ENCODE results near the gene IFI27L1. TPM values are rescaled to one million over a fixed set of nuclear protein-coding genes. Genes with fewer than 3 reads are reported as not detected.

IFI27L1 gene
- total RNA-seq, 2 donors from 2014 or later = 15.8 to 27.4 TPM

DNA sequence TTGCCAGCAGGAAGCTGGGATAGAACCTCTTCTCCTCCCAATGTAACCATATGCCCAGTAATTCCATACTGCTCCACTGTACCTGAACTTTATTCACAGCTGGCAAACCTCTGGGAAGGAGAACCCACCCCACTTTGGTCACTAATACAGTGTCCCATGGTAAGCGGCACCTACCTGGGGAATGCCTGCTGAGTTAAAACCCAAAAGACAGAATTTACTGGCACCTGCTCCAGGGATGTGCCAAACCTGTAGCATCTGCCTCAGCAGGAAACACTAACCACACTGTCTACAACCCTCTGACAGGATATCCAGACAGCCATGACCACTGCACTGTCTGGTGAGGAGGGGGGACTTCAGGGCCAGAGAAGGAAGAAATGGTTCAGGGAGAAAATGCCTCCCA lies 26.7 kb upstream of the IFI27L1 start:
- no peak for TF ChIP-seq CTCF (IDR thresholded peaks at IDR 0.05)
- H3K9me3 ChIP-seq = no peaks in the 10 kb centered on the region
- peaks cover 15% of the 10 kb centered on the region for H3K36me3 ChIP-seq

GRCh38 chr14:94054936-94055335 lies 26.2 kb upstream of the IFI27L1 start:
- intact Hi-C loops (cut with DNase I) = no loop called here
- H3K27me3 ChIP-seq = no peaks in the 10 kb centered on the region
- no peak for TF ChIP-seq CTCF (IDR thresholded peaks at IDR 0.05)
- no peak overlapping the region for H3K9ac ChIP-seq (ENCODE audit: low read depth in 2 of 2, low read length in 2 of 2)
- H3K27ac ChIP-seq = no peak overlapping the region
- H3K4me1 ChIP-seq = peaks cover 9% of the 10 kb centered on the region
- peaks cover 13% of the 10 kb centered on the region for H3K36me3 ChIP-seq
- no peaks in the 10 kb centered on the region for H3K9me3 ChIP-seq
- no peak for DNase-seq
- no peak overlapping the region for H3K4me3 ChIP-seq

More for the DNA sequence above, 26.7 kb upstream of the IFI27L1 start:
- H3K4me3 ChIP-seq = no peak overlapping the region
- no peak overlapping the region for H3K9ac ChIP-seq (ENCODE audit: low read depth in 2 of 2, low read length in 2 of 2)
- no peaks in the 10 kb centered on the region for H3K27me3 ChIP-seq
- intact Hi-C loops (cut with DNase I) = no loop called here
- H3K4me1 ChIP-seq = peaks cover 9% of the 10 kb centered on the region
- DNase-seq = no peak
- no peak overlapping the region for H3K27ac ChIP-seq

GRCh38 chr14:94056579-94057308 lies 24.4 kb upstream of the IFI27L1 start:
- Histone ChIP-seq H3K4me1 (peaks cover 9% of the 10 kb centered on the region), H3K4me3 (no peak overlapping the region), H3K9me3 (no peaks in the 10 kb centered on the region), H3K36me3 (peaks cover 7% of the 10 kb centered on the region), H3K27ac (no peak overlapping the region), H3K27me3 (no peaks in the 10 kb centered on the region), H3K9ac (ENCODE audit: low read depth in 2 of 2, low read length in 2 of 2) (no peak overlapping the region)
- TF ChIP-seq CTCF (IDR thresholded peaks at IDR 0.05) = no peak
- intact Hi-C loops (cut with DNase I) = no loop called here
- DNase-seq = no peak

DNA sequence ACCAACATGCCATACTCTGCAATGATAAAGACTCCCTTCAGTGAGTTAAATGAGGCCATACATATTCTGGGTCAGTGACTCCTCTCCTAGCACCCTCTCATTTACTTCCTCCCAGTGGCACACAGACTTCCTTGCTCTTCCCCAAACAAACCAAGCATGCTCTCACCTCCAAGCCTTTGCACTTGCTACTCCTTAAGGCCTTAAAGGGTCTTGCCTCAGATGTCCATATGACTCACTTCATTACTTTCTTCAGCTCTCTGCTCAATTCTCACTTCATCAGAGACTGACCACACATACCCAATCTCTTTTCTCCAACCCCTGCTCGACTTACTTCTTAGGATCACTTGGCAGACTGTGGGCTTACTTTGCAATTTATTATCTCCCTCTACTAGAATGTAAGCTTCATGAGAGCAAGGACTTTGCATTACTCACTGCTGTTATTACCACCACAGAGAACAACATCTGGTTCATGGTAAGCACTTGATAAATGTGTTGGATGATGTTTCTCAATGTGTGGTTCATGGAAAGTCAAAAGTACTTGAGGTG lies 22.9 kb upstream of the IFI27L1 start:
- Histone ChIP-seq H3K27me3 (no peaks in the 10 kb centered on the region), H3K4me3 (no peak overlapping the region), H3K4me1 (peaks cover 9% of the 10 kb centered on the region), H3K9me3 (no peaks in the 10 kb centered on the region), H3K27ac (no peak overlapping the region), H3K36me3 (peaks cover 14% of the 10 kb centered on the region), H3K9ac (ENCODE audit: low read depth in 2 of 2, low read length in 2 of 2) (no peak overlapping the region)
- no peak for TF ChIP-seq CTCF (IDR thresholded peaks at IDR 0.05)
- no peak for DNase-seq
- intact Hi-C loops (cut with DNase I) = no loop called here

GRCh38 chr14:94058674-94059138 lies 22.4 kb upstream of the IFI27L1 start:
- H3K9ac ChIP-seq (ENCODE audit: low read depth in 2 of 2, low read length in 2 of 2) = no peak overlapping the region
- intact Hi-C loops (cut with DNase I) = no loop called here
- no peak for TF ChIP-seq CTCF (IDR thresholded peaks at IDR 0.05)
- no peaks in the 10 kb centered on the region for H3K27me3 ChIP-seq
- H3K4me3 ChIP-seq = no peak overlapping the region
- H3K27ac ChIP-seq = no peak overlapping the region
- H3K4me1 ChIP-seq = peaks cover 9% of the 10 kb centered on the region
- no peaks in the 10 kb centered on the region for H3K9me3 ChIP-seq
- peaks cover 14% of the 10 kb centered on the region for H3K36me3 ChIP-seq
- DNase-seq = no peak
